GM21737 (cell line): ENCODE data around the gene PIM3.
"Not testable (repeated sequence)": the region's sequence is repeated elsewhere in the genome, so short reads cannot be mapped to it uniquely, and the experiment has no call there.

Experiments used
- ATAC-seq: cut with Tn5 transposase; IDR thresholded peaks from one replicate; pipeline ENCODE4 v1.9.1; 2021; ENCODE audit warnings: mild to moderate bottlenecking, moderate library complexity; ENCODE audit not compliant: unreplicated experiment

PIM3 gene

GRCh38 chr22:49981799-49982198, 21.2 kb downstream of the PIM3 start:
- ATAC-seq = not testable (repeated sequence)

GRCh38 chr22:49983148-49984042, 22.8 kb downstream of the PIM3 start:
- ATAC-seq = no peak

DNA sequence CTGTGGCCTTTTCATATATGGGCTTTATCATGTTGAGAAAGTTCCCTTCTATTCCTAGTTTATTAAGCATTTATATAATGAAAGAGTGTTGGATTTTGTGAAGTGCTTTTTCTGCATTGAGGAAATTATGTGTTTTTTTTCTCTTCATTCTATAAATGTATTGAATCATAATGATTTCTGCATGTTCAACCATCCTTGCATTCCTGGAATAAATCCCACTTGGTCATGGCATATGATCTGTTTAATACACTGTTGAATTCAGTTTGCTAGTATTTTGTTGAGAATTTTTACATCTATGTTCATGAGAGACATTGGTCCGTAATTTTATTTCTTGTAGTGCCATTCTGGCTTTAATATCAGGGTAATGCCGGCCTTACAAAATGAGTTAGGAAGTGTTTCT, 25.8 kb downstream of the PIM3 start:
- no peak for ATAC-seq

DNA sequence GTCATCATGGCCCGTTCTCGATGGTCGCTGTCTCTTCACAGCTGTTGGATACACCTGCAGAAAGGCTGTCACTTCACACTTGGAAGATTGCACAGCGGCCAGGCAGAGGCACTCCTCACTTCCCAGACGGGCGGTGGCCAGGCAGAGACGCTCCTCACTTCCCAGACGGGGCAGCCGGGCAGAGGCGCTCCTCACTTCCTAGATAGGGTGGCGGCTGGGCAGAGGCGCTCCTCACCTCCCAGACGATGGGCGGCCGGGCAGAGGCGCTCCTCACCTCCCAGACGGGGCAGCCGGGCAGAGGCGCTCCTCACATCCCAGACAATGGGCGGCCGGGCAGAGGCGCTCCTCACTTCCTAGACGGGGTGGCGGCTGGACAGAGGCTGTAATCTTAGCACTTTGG, 29.3 kb downstream of the PIM3 start:
- not testable (repeated sequence) for ATAC-seq

- no peak for ATAC-seq
Observed at GRCh38 chr22:49991167-49991566, 30.6 kb downstream of the PIM3 start.

- ATAC-seq = no peak
Observed at GRCh38 chr22:49991907-49992533, 31.4 kb downstream of the PIM3 start.

- peak; percentile 58 for ATAC-seq
Observed at GRCh38 chr22:49992921-49993648, 32.5 kb downstream of the PIM3 start.

GRCh38 chr22:49993649-49994360, 33.2 kb downstream of the PIM3 start:
- ATAC-seq = no peak

DNA sequence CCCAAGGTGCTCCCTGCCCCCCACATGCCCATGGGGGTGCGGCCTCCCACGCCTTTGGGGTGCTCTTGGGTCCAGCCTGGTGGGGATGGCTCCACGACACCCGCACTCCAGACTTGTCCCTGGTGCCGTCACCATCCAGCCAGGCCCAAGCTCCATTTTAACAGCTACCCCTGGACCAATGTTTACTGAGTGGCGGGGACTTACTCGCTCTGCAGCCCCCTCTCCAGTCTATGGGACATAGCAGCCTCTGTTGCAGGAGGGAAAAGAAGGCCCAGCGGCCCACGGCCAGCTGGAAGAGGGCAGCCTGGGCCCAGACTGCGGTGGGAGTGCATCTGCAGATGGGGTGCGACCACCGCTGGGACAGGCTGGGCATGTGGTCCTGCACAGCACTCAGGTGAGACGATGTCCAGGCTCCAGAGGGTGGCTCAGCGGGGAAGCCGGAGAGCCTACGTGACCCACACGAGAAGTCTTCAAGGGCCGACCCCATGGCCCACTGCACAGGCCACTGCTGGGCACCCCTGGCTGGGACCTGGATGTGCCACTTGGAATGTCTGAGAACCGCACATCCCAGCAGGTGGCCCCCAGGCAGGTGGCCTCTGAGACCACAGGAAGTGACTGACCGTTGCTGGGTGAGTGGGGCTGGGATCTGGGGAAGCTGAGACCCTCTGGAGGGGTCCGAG, 33.9 kb downstream of the PIM3 start:
- no peak for ATAC-seq

GRCh38 chr22:49995041-49995360, 34.4 kb downstream of the PIM3 start:
- ATAC-seq = no peak

DNA sequence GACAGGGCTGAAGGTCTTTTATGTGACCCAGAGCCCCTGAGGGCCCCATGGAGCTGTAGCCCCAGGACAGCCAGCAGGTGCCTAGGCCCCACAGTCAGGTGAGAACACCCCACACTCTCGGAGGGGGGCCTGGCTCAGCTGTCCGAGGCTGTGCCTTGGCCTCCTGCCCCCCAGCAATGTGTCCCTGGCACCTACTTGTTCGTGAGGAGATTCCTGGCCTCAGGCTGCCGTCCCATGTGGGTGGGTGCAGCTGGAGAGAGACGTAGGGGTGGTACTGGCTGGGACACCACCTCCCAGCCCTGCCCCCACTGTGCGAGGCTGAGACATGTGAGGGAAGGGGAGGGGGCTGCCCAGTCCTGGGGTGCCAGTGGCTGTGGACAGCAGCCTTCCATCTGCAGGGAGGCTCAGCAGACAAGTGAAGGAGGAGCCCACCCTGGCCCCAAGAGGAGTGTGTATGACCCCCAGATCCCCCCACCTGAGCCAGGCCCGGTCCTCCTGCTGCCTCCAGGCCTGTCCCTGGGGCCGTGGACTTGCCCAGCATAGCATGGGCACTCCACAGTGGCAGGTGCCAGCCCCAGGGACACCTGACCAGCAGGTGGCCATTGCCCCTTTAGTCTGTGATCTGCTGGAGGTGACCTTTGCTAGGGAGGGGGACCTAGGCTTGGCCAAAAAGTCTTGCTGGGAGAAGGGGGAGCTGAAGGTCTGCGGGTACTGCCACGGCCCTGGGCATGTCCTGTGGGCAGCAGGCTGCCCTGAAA, 35.0 kb downstream of the PIM3 start:
- ATAC-seq = no peak

GRCh38 chr22:49996119-49996517, 35.5 kb downstream of the PIM3 start:
- no peak for ATAC-seq

DNA sequence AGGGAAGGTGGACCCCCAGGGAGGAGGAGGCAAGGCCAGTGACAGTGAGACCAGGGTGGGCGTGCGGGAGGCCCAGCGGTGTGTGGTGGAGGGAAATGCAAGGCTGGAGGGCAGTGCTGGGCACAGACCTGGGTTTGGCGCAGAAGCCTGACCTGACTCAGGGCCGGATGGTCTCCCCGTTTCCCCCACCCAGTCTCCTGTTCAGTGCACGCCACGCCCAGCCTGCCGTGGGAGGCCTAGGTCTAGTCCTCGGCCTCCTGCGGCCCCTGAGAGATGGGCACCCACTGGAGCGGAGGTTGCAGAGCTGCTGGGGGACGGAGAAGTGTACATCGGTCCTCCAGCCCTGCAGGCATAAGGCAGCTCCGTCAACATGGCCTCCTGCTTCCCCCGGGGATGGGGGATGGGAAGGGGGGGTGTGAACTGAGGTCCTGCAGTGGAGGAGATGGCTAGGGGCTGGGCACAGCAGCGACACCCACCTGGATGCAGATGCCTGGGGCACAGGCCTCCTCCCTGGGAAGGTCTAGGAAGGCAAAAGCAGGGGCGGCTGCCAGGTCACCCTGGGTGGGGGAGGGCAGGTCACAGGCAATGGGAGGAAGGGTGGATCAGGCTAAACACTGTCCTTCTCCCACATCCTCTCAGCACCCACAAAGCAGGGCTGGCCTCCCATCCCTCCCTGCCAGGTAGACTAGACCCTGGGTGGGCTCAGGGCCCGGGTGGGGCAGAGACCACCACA, 36.1 kb downstream of the PIM3 start:
- no peak for ATAC-seq

- ATAC-seq = no peak
Observed at GRCh38 chr22:49997251-49997599, 36.7 kb downstream of the PIM3 start.

DNA sequence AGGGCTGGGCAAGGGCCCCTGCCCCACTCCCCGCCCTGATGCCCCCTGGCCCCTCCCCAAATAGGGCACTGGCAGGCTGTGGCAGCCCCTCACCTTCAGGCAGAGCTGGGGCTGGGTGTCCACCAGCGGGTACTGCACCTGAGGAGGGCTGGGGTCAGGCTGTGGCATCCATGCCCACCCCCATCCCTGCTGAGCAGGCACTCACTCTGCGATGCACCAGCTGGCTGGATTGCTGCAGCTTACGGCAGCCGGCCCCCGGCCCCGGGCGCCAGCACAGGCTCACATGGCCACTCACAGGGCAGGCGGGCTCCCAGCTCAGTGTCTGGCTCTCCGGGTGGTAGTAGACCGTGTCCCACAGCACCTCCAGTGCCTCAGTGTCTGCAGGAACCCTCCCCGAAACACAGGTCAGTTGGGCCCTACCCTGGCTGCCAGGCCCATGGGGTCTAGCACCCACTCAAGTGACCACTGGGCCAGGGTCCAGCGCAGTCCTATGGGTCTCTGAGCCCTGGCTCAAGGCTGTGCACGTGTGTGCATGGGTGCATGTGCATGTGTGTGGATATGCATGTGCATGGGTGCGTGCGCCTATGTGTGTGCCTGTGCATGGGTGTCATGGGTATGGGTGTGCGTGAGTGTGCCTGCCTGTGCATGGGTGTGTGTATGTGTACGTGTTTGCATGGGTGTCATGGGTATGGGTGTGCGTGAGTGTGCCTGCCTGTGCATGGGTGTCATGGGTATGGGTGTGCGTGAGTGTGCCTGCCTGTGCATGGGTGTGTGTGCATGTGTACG, 37.6 kb downstream of the PIM3 start:
- no peak for ATAC-seq

- ATAC-seq = no peak
Observed at GRCh38 chr22:49998718-49999062, 38.1 kb downstream of the PIM3 start.

- ATAC-seq = no peak
Observed at GRCh38 chr22:49999063-49999945, 38.7 kb downstream of the PIM3 start.
